ENCODE measurements around the gene MAN1C1.
"Not testable (repeated sequence)": the region's sequence is repeated elsewhere in the genome, so short reads cannot be mapped to it uniquely, and the experiment has no call there.

The MAN1C1 gene

DNA sequence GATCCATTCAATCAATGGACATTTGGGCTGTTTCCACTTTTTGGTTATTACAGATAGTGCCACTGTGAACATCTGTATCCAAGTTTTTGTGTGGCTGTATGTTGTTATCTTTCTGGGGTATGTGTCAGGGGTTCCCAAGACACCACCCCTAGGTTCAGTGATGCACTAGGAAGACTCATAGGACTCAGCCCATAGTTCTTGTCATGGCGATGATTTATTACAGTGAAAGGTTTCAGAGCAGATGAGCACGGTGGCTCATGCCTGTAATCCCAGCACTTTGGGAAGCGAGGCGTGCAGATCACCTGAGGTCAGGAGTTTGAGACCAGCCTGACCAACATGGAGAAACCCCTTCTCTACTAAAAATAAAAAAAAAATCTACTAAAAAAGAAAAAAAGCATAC is 64.1 kb downstream of the MAN1C1 start:
- no peak for DNase-seq (ENCODE audit: low spot score)

DNA sequence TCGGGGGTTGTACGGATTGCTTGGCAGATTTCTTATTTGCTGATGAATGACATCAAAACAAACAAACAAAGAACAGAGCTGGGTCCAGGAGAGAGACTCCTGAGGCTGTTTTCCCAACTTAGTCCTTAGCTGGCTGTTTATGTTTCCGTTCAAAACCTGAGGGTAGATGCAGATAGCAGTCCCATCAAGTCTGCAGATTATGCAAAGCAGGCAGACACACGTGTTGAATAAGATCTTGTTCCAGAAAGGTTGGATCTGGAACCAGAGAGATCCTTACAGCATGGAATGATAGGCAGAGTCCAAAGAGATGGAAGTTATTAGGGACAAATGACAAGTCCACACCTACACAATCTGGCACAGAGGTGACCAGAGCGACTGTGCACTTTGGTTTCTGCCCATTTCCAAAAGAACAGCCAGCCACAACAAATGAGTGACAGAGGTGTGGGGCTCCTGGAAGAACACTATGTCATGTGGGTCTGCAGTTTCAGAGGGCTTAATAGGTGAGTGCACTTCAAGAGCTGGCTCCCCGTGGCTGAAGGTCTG is 65.5 kb downstream of the MAN1C1 start:
- no peak for DNase-seq (ENCODE audit: low spot score)

DNA sequence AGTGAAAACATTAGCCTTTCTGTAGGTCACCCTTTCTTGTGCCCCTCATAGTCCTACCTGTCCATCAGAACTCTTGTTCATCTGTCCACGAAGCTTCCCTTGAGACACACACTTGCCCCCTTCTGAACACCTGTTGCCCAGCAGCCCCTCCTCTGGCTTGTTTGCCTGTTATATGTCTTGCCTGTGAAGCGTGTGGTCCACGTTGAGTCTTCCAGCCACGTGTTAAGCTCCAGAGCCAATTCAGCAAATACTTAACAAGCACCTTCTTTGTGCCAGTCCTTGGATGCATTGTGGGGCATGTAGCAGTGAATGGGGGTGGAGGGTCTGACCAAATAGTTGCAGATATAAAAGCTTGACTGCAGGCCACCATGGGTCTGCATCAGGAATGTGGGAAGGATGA is 66.6 kb downstream of the MAN1C1 start:
- no peak for DNase-seq (ENCODE audit: low spot score)

DNA sequence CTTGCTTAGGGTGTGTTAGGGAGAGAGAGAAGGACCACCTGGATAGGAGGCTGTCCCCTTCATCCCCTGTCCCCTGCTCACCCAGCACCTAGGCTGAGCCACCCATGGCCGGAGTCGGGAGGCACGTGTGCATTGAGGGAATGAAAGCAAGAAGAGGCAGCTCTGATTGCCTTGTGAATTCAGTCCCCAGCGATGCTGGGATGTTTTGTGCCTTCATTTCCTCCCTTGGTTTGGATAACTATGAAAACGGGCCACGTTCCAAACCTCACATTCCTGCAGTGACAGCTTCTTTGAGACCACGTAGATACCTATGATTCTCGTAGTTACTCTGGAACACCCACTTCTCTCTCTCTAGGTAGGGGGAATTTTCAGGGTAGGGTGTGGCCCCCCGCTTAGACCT is 67.1 kb downstream of the MAN1C1 start:
- no peak for DNase-seq (ENCODE audit: low spot score)

DNA sequence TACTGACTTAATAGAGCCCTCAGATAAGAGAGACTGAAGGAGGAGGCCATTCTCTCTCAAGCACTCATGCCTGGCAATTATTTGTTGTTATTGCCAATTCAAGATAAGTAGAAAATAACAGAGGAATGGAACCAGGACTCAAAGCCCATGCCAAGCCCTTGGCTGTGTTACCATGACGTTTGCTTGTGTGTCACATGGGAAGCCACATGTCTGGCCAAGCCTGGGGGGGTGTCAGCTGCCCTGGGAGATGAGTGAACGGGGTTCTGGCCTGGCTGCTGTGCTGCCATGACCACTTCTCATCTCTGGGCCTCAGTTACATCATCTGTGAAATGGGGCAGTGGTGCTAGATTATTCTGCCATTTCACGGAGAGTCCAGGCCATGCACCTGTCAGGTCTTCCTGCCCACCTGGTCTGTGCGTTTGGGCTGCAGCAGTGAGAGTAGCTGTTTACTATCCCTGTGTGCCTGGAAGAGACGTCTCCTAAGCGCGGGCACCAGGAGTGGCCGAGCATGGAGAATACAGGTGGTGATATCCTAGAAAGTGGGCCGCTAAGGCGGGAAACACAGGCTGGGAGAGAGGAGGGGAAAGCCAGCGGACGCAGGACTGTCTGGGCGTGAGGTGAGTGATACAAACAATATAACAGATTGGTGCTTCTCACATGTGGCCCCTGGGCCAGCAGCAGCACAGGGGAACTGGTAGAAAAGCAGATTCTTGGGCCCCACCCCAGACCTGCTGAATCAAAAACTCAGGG is 67.8 kb downstream of the MAN1C1 start:
- DNase-seq (ENCODE audit: low spot score), result no peak

DNA sequence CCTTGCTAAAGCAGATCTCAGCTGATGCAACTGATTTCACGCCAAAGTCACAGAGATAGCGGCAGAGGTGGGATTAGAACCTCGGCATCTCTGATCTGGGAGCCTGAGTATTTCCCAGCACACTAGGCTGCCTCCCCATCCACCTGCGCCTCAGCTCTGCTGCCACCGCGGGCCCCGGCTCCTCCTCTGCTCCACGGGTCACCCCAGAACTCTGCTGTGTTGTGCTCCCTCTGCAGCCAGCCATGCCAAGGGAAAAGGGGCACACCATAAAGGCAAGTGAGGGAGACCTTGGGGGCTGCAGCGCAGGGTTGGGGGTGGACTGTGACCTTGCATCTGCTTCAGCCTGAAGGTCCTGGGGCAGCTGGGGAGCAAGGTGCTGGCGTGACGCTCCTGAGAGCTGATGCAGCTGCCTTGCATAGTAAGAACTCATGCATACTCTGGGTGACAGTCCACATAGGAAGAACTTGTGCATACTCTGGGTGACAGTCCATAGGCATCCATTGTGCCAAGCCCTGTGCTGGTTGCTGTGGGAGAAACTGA is 68.7 kb downstream of the MAN1C1 start:
- DNase-seq (ENCODE audit: low spot score), result no peak

DNA sequence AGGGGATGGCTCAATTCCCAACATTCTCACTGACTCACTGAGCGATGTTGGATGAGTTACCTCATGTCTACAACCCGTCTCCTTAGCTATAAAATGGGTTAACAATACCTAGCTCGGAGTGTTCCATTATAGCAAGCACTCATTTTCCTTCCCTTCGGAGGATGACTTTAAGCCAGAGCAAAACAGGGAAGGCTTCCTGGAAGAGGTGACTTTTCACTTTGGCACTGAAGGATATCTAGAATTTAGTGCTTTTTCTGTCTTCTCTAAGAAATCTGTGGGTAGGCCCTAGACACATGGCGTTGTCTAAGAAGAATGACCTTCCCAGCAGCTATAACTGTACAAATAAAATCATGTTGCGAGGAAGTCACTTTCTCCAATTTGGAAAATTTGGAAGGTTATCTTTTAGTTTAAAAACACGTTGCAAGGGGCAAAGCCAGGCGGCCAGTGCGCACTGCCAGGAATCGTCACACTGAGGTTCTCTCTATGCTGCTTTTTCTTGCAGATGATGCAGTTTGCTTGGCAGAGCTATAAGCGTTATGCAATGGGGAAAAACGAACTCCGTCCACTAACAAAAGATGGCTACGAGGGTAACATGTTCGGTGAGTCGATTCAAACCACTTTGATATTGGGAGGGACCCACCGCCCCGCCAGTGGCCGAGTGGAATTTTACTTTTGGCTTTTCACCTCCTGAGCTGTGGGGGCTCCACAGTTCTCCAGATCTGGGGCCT is 69.5 kb downstream of the MAN1C1 start:
- DNase-seq (ENCODE audit: low spot score), result no peak

DNA sequence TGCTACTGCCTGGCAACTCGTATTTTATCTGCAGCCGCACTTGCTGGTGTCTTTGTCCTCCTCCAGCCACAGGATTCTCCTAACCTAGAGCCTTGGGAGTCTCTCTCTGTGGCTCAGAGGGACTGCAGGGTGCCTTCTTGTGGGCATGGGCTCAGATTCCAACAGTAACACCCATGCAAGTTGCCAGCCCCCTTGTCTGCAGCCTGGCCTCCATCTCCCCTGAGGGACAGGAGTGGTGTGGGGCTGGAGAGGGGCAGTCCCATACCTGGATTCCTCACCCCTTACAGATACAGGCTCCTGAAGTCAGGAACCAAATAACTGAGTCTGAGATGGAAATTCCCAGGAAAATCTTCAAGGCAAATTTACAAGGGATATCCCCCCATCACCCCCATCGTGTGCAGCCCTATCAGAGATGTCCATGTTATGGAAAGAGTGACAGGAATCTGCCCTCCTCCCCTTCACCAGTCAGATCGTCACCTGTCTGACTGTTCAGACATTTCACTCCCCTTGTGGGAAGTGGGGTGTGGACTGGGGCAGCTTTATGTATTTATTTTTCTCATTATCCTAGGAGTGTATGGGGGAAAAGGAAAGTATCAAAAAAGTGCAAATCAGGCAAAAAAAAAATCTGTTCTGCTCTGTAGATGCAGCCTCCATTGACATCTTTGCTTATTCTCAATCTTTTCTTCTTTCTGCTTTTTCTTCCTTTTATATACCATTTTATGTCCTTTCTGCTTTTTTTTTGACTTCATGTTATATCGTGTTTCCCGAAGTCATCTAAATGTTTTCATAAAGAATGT is 70.8 kb downstream of the MAN1C1 start:
- no peak for DNase-seq (ENCODE audit: low spot score)

DNA sequence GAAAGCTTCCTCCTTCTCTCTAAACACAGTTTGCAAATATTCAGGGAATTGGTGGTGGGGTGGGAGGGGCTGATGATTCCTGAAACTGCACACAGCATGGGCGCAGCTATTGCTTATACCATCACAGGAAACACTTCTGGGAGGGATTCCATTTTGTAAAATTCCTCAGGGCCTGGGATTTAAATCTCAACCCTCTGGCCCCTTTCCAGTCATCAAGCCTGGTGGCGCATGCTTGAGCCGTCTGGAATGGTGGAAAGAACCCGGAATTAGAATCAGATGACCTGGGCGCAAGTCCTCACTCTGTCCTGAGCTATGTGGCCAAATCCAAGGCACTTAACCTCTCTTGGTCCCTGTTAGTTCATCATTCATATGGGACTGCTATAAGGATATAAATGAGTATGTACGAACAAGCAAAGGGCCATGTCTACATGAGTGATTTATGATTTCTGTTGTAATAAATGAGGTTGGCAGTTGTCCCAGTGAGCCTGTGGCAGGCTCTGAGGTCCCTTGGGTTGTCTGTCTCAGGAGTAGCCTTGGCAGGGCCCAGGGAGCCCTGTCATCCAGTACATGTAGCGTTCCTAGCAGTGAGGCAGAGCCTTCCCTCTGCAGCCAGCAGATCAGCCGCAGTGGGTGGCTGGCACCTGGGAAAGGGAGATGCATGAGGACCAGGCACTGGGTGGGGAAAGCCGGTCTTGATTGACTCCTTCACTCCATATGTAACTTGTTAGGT is 72.0 kb downstream of the MAN1C1 start:
- DNase-seq (ENCODE audit: low spot score), result peak; percentile 4

DNA sequence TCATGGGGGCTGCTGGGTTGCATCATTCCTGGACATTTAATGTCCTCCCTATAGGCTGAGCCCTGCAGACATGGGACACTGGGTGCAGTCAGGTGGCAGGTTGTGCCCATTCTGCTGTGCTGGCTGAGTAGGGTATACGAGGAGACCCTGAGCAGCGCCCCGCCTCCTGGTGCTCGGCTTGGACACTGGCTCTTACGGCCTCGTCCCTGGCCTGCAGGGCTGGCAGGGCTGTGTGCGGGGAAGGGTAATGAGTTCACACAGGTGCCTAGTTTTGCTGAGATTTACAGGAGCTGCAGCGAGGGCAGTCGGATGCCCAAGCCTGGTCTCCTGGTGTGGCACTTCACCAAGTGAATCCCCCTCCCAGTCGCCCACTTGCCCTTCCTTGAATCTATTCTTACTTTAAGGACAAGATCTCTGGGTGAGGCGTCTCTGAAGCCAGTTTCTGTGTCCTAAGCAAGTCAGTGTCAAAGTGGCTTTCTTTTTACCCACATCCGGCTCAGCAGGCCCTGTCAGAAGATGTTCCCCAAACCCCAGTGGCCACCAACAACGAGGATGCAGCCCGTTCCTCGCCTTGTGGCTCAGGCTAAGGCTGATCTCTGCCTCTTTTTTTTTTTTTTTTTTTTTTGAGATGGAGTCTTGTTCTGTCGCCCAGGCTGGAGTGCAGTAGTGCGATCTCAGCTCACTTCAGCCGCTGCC is 73.2 kb downstream of the MAN1C1 start:
- no peak for DNase-seq (ENCODE audit: low spot score)

DNA sequence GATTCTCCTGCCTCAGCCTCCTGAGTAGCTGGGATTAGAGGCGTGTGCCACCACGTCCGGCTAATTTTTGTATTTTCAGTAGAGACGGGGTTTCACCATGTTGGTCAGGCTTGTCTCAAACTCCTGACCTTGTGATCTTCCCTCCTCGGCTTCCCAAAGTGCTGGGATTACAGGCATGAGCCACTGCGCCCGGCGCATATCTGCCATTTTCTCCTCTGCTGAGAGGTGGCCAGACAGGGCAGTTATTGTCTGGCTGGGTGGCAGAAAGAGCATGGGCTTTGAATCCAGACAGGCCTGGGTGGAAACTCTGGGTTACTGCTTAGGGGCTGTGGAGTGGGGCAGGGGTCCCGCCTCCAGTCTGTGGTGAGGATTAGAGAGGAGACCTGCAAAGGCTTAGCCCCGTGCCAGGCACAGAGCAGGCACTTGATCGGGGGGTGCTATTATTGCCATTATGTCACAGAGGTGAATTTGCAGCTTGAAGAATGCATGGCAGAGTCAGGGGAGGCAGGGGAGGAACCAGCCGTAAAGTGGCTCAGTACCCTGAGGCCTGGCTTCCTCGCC is 73.9 kb downstream of the MAN1C1 start:
- no peak for DNase-seq (ENCODE audit: low spot score)

DNA sequence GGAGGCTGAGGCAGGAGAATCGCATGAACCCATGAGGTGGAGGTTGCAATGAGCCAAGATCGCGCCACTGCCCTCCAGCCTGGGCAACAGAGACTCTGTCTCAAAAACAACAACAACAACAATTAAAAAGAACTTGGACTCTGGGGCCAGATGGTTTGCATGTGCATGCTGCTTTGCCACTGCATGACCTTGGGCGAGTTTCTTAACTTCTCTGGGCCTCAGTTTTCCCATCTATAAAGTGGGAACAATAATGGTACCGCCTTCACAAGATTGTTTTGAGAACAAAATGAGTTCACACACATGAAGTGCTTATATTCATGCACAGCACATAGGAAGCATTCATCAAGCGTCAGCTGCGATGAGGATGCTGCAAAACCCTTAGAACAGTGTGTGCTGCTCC is 74.6 kb downstream of the MAN1C1 start:
- no peak for DNase-seq (ENCODE audit: low spot score)

DNA sequence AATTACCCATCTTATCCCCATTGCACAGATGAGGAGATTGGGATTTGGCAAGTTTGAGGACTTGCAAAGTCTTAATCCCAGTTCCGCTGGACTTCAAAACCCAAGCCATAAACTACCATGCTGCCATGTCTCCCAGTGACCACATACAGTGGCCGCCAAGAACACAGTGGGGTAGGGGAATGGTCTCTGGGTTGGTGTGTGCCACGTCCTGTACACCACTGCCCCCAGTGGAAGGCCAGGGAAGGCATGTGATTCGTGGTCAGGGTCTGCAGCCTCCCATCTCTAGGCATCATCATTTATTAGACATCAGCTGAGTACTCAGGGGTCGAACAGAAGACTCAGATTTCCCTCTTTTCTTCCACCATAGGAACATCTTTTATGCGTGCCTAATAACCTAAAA is 76.0 kb downstream of the MAN1C1 start:
- no peak for DNase-seq (ENCODE audit: low spot score)

DNA sequence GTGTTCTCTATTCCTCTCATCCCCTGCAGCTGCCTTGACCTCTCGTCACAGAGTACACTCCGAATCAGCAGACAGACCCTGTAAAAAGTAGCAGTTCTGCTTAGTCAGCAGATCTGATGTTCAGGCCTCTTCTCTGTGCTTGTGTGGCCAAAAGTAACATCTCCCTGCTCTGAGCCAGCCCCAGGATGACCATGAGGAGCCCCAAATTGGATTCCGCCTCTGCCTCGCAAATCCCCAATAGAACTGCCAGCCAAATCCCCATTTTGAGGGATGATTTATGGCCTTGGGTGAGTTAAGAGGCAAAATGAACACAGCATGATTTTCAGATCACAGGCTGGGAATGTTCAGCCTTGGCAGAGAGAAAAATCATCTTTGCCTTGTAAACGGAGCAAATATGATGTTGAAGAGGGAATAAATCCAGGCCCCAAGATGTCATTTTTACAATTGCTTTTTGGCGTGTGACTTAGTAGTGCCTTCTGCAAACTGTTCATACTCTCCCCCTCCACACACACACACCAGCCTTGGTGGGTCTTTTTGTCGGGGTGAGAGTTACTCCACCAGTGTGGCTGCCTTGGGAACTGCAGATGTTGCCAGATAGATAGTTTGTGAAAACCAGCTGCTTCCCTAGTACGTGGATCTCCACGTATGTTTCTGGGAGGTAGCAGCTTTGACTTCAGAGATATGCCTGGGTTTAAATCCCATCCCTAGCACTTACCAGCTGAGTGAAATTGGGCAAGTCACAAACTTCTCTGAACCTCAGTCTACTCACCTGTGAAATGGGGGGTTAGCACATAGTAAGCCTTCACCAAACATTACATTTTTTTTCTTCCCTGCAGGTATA is 77.8 kb downstream of the MAN1C1 start:
- no peak for DNase-seq (ENCODE audit: low spot score)

DNA sequence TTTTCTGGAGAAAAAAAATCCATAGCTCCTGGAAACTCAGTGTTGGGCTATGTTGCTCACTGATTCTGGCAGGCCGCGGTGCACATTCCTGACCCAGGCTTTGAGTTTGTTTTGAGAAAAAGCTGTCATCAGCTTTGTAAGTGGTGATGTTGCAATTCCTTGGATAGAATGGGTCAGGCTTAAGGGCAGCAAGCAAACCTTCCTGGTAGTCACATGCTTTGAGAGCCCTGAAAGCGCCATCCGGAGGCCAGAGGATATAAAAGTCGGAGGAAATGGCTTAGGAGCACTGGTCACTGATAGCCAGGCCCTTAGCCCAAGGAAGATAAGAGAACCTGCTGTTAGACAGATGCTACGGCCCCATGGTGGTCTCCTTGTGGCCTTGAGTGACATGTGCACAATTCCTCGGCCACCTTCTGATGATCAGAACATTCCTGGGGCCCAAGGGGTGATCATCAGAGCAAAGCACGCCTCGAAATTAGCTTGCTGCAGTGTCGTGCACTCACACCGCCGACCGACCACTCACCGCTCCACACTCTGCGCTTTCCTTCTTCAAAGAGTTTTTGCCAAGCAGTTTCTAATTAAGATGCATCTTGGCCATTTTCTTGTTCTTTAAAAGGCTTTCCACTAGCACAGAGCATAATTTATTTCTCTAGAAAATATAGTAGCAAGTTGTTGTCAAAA is 78.6 kb downstream of the MAN1C1 start:
- DNase-seq (ENCODE audit: low spot score), result no peak

DNA sequence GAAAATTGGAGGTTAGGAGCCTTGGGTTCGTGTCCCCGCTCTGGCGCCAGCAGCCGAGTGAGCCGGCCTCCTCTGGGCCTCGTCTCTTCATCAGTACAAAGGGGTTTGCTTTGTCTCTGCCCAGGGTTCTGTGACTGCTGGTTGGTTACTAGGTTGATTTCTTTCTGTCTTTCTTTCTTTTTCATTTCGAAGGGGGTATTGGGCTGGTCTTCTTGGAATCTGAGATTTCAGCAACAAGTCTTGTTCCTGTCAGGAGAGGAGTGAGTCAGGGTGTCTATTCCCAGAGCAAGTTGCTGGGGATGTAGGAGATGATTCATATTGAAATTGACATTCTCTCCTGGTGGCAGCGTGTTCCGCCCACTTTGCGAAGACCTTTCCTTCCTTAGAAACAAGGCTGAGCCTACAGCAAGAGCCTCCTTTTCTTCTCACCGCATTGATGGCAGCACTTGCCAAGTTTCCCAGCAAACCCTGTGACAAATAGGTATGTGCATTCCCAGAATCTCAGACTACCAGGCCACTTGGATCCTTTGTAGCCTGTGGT is 79.2 kb downstream of the MAN1C1 start:
- DNase-seq (ENCODE audit: low spot score), result no peak

DNA sequence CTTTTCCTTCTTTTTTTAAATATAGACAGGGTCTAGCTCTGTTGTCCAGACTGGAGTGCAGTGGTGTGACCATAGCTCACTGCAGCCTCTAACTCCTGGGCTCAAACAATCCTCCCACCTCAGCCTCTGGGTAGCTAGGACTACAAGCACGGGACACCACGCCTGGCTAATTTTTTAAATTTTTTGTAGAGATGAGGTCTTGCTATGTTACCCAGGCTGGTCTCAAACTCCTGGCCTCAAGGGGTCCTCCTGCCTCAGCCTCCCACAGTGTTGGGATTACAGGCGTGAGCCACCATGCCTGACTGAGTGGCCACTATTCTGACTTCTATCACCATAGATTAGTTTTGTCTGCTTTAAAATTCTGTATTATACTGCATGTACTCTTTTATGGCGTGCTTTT is 80.1 kb downstream of the MAN1C1 start:
- DNase-seq (ENCODE audit: low spot score), result not testable (repeated sequence)

DNA sequence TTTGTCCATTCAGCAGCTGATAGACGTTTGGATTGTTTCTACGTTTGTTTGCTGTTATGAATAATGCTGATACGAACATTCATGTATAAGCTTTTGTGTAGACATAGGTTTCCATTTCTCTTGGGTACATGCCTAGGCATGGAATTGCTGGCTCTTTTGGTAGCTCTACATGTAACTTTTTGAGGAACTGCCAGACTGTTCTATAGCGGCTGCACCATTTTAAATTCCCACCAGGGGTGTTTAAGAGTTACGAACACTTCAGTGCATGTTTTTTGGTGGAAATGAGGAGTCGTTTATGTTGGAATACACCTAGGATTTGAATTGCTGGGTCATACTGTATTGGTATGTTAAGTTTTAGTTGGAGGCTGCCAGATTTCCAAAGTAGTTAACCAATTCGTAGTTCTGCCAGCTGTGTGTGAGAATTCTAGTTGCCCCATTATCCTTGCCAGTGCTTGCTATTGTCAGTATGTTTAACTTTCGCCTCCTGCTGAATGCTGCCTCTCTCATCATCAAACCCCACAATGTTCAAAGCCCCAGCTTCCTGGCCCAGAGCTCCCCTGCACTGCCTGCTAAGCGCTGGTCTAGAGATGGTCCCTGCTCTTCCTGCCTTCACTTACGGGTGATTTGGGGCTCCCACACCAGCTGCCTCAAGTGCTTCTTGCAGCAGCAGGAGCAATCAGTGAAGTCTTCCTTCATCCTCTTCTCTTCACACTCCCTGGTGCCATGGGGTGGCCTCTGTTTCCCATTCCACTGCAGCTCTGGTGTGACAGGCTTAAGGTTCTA is 81.0 kb downstream of the MAN1C1 start:
- DNase-seq (ENCODE audit: low spot score), result no peak

Measured in LoVo (cell line).